ENCODE data around the gene KLHL22.

The KLHL22 gene

GRCh38 chr22:20442485-20443284 is 52.9 kb downstream of the KLHL22 start:
- no peak for DNase-seq

GRCh38 chr22:20441631-20442484 is 53.7 kb downstream of the KLHL22 start:
- DNase-seq = no peak

- DNase-seq = no peak
These were observed 54.7 kb downstream of the KLHL22 start for GRCh38 chr22:20440637-20441591.

GRCh38 chr22:20439928-20440575 is 55.5 kb downstream of the KLHL22 start:
- no peak for DNase-seq

GRCh38 chr22:20439556-20439927 is 56.1 kb downstream of the KLHL22 start:
- DNase-seq = no peak

GRCh38 chr22:20438678-20439492 is 56.7 kb downstream of the KLHL22 start:
- DNase-seq = no peak

GRCh38 chr22:20438427-20438677 is 57.2 kb downstream of the KLHL22 start:
- DNase-seq = no peak

- DNase-seq = no peak
These were observed 57.8 kb downstream of the KLHL22 start, which contains the start of gene SCARF2 for GRCh38 chr22:20437613-20438426. TSS of gene SCARF2 (minus strand) at chr22:20437825. CDS start at chr22:20437754, 71 bp downstream.

- no peak for DNase-seq
These were observed 58.6 kb downstream of the KLHL22 start for GRCh38 chr22:20436768-20437612.

- no peak for DNase-seq
These were observed 59.3 kb downstream of the KLHL22 start for GRCh38 chr22:20436307-20436767.

GRCh38 chr22:20435436-20436306 is 59.9 kb downstream of the KLHL22 start:
- DNase-seq = no peak

GRCh38 chr22:20434773-20435172 is 60.8 kb downstream of the KLHL22 start:
- DNase-seq = no peak

- no peak for DNase-seq
These were observed 61.3 kb downstream of the KLHL22 start for GRCh38 chr22:20434264-20434751.

- DNase-seq = no peak
These were observed 61.8 kb downstream of the KLHL22 start for GRCh38 chr22:20433686-20434241.

- DNase-seq = no peak
These were observed 62.4 kb downstream of the KLHL22 start for GRCh38 chr22:20433191-20433590.

- no peak for DNase-seq
These were observed 63.3 kb downstream of the KLHL22 start for GRCh38 chr22:20432244-20432686.

- DNase-seq = no peak
These were observed 63.9 kb downstream of the KLHL22 start for GRCh38 chr22:20431511-20432192.

Data from GOT3 (cell line).